Measurements from ENCODE around the gene DBNDD2. TPM values are rescaled to one million over a fixed set of nuclear protein-coding genes. Genes with fewer than 3 reads are reported as not detected.

Gene DBNDD2
- total and polyA plus RNA-seq, 2 experiments from 2014 or later, result 25.8 to 62.5 TPM

GRCh38 chr20:45420125-45420524 is 12.0 kb downstream of the DBNDD2 start (continued):
- TF ChIP-seq, protein P1, sequence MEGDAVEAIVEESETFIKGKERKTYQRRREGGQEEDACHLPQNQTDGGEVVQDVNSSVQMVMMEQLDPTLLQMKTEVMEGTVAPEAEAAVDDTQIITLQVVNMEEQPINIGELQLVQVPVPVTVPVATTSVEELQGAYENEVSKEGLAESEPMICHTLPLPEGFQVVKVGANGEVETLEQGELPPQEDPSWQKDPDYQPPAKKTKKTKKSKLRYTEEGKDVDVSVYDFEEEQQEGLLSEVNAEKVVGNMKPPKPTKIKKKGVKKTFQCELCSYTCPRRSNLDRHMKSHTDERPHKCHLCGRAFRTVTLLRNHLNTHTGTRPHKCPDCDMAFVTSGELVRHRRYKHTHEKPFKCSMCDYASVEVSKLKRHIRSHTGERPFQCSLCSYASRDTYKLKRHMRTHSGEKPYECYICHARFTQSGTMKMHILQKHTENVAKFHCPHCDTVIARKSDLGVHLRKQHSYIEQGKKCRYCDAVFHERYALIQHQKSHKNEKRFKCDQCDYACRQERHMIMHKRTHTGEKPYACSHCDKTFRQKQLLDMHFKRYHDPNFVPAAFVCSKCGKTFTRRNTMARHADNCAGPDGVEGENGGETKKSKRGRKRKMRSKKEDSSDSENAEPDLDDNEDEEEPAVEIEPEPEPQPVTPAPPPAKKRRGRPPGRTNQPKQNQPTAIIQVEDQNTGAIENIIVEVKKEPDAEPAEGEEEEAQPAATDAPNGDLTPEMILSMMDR (conservative IDR thresholded peaks at IDR 0.05; ENCODE audit: low read depth in 2 of 2), result no peak
- TF ChIP-seq CREB1 (CRISPR knock-in tag; IDR thresholded peaks at IDR 0.05; ENCODE audit: low read depth), result no peak
- TF ChIP-seq NANOG (IDR thresholded peaks at IDR 0.05; ENCODE audit: borderline replicate concordance), result no peak

DNA sequence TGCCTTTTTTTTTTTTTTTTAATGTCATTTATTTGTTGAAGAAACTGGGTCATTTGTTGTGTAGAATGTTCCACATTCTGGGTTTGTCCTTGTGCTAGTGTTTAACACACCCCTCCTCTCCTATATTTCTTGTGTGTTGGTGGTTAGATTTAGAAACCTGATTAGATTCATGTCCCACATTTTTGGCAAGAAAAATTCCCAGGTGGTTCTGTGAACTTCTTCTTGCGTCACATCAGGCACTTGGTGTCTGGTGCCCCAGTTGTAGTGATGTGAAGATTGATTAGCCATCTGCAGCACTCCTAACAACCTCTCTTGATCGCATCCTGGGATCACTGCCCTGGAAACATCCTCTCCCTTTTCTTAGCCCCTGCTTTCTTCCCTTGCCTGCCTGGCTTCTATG is 15.6 kb downstream of the DBNDD2 start:
- no peak overlapping the region for H3K4me2 ChIP-seq
- Mint-ChIP-seq H3K36me3 (ENCODE audit: low read depth) (peaks cover 53% of the 10 kb centered on the region), H3K4me3 (no peak overlapping the region), H3K27ac (no peak overlapping the region), H3K9me3 (no peaks in the 10 kb centered on the region), H3K4me1 (no peaks in the 10 kb centered on the region), H3K27me3 (ENCODE audit: insufficient read depth, low read depth, poor library complexity) (peaks cover 4% of the 10 kb centered on the region)
- H2AFZ ChIP-seq, result no peak overlapping the region
- no peak for TF ChIP-seq JUNB (IDR thresholded peaks at IDR 0.05; ENCODE audit: unreplicated experiment)
- TF ChIP-seq, protein P2, sequence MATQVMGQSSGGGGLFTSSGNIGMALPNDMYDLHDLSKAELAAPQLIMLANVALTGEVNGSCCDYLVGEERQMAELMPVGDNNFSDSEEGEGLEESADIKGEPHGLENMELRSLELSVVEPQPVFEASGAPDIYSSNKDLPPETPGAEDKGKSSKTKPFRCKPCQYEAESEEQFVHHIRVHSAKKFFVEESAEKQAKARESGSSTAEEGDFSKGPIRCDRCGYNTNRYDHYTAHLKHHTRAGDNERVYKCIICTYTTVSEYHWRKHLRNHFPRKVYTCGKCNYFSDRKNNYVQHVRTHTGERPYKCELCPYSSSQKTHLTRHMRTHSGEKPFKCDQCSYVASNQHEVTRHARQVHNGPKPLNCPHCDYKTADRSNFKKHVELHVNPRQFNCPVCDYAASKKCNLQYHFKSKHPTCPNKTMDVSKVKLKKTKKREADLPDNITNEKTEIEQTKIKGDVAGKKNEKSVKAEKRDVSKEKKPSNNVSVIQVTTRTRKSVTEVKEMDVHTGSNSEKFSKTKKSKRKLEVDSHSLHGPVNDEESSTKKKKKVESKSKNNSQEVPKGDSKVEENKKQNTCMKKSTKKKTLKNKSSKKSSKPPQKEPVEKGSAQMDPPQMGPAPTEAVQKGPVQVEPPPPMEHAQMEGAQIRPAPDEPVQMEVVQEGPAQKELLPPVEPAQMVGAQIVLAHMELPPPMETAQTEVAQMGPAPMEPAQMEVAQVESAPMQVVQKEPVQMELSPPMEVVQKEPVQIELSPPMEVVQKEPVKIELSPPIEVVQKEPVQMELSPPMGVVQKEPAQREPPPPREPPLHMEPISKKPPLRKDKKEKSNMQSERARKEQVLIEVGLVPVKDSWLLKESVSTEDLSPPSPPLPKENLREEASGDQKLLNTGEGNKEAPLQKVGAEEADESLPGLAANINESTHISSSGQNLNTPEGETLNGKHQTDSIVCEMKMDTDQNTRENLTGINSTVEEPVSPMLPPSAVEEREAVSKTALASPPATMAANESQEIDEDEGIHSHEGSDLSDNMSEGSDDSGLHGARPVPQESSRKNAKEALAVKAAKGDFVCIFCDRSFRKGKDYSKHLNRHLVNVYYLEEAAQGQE (IDR thresholded peaks at IDR 0.05; ENCODE audit: unreplicated experiment), result no peak
- TF ChIP-seq NANOG (IDR thresholded peaks at IDR 0.05; ENCODE audit: borderline replicate concordance), result no peak
- H3K27ac ChIP-seq (ENCODE audit: low read depth), result no peak overlapping the region
- no peaks in the 10 kb centered on the region for H3F3A ChIP-seq (replicated peaks; ENCODE audit: low read depth)
- H3K79me2 ChIP-seq (replicated peaks; ENCODE audit: insufficient read depth), result no peaks in the 10 kb centered on the region
- no peaks in the 10 kb centered on the region for H3K4me1 ChIP-seq (ENCODE audit: insufficient read depth)
- peaks cover 11% of the 10 kb centered on the region for H3K36me3 ChIP-seq (ENCODE audit: insufficient read depth)
- no peaks in the 10 kb centered on the region for H3K9me2 ChIP-seq (ENCODE audit: insufficient read depth)
- ATAC-seq (no peak), DNase-seq (ENCODE audit: low spot score) (no peak)
- H4K20me1 ChIP-seq (replicated peaks; ENCODE audit: insufficient read depth), result 0 out of 2 replicates have a peak, but pooled peaks cover 4% of the 10 kb centered on the region
- H3K4me3 ChIP-seq, result no peak overlapping the region
- H3K27me3 ChIP-seq (ENCODE audit: insufficient read depth), result no peaks in the 10 kb centered on the region

DNA sequence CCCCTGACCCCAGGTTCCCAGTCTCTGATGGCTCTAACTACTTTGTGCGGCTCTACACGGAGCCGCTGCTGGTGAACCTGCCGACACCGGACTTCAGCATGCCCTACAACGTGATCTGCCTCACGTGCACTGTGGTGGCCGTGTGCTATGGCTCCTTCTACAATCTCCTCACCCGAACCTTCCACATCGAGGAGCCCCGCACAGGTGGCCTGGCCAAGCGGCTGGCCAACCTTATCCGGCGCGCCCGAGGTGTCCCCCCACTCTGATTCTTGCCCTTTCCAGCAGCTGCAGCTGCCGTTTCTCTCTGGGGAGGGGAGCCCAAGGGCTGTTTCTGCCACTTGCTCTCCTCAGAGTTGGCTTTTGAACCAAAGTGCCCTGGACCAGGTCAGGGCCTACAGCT is 17.5 kb downstream of the DBNDD2 start:
- H3K27ac ChIP-seq (ENCODE audit: low read depth), result no peak overlapping the region
- no peak overlapping the region for H3K4me3 ChIP-seq
- 0 out of 2 replicates have a peak, but pooled peaks cover under 1% of the 10 kb centered on the region for H4K20me1 ChIP-seq (replicated peaks; ENCODE audit: insufficient read depth)
- Mint-ChIP-seq H3K9me3 (no peaks in the 10 kb centered on the region), H3K27me3 (ENCODE audit: insufficient read depth, low read depth, poor library complexity) (no peaks in the 10 kb centered on the region), H3K4me1 (no peaks in the 10 kb centered on the region), H3K4me3 (no peak overlapping the region), H3K27ac (no peak overlapping the region), H3K36me3 (ENCODE audit: low read depth) (peaks cover 35% of the 10 kb centered on the region)
- no peak overlapping the region for H2AFZ ChIP-seq
- H3K79me2 ChIP-seq (replicated peaks; ENCODE audit: insufficient read depth), result no peaks in the 10 kb centered on the region
- no peak for DNase-seq (ENCODE audit: low spot score)
- ATAC-seq, result no peak
- H3K4me2 ChIP-seq, result no peak overlapping the region
- no peaks in the 10 kb centered on the region for H3K9me2 ChIP-seq (ENCODE audit: insufficient read depth)
- H3K27me3 ChIP-seq (ENCODE audit: insufficient read depth), result no peaks in the 10 kb centered on the region
- no peaks in the 10 kb centered on the region for H3K4me1 ChIP-seq (ENCODE audit: insufficient read depth)
- peaks cover 11% of the 10 kb centered on the region for H3K36me3 ChIP-seq (ENCODE audit: insufficient read depth)
- H3F3A ChIP-seq (replicated peaks; ENCODE audit: low read depth), result no peaks in the 10 kb centered on the region
- TF ChIP-seq NANOG (IDR thresholded peaks at IDR 0.05; ENCODE audit: borderline replicate concordance) (no peak), POLR2AphosphoS5 (IDR thresholded peaks at IDR 0.05; ENCODE audit: low read depth) (no peak), STAT1 (IDR thresholded peaks at IDR 0.05; ENCODE audit: unreplicated experiment) (no peak), ETS1 (IDR thresholded peaks at IDR 0.05) (no peak)

Measured in GM23338 (cell line).